Endothelial cell of hepatic sinusoid (primary cell): ENCODE data around the gene PPP2CA.

ENCODE experiments used
- in situ Hi-C: cut with HindIII; loops from 2 replicates; pipeline ENCODE4 v1.10.0; 2017; ENCODE audit warnings: low sequenced_read_pairs

Gene PPP2CA

GRCh38 chr5:134203630-134204029 is 22.2 kb downstream of the PPP2CA start:
- in situ Hi-C loops = no loop called here

GRCh38 chr5:134195666-134196065 is 30.2 kb downstream of the PPP2CA start:
- in situ Hi-C loops = no loop called here

GRCh38 chr5:134189031-134189430 is 36.8 kb downstream of the PPP2CA start:
- in situ Hi-C loops = no loop called here

- in situ Hi-C loops = no loop called here
These were observed 37.8 kb downstream of the PPP2CA start for GRCh38 chr5:134188092-134188491.

- in situ Hi-C loops = no loop called here
These were observed 41.4 kb downstream of the PPP2CA start for GRCh38 chr5:134184155-134185135.

GRCh38 chr5:134183481-134183880 is 42.4 kb downstream of the PPP2CA start:
- in situ Hi-C loops = no loop called here

GRCh38 chr5:134178096-134178419 is 47.8 kb downstream of the PPP2CA start:
- in situ Hi-C loops = no loop called here

- in situ Hi-C loops = no loop called here
These were observed 48.3 kb downstream of the PPP2CA start for GRCh38 chr5:134177369-134178095.

GRCh38 chr5:134176511-134177368 is 49.1 kb downstream of the PPP2CA start, which contains the start of gene SKP1:
Gene SKP1, minus strand, starts transcription at chr5:134176950. Its CDS starts 2,928 bp downstream, at chr5:134174022.
- in situ Hi-C loops = no loop called here

GRCh38 chr5:134175921-134176510 is 49.9 kb downstream of the PPP2CA start:
- in situ Hi-C loops = no loop called here

- in situ Hi-C loops = loop anchor here (5.0 to 25.0 kb wide), 3 partner anchors 47 to 1037 kb away; no protein-coding TSS in a partner anchor
These were observed 50.7 kb downstream of the PPP2CA start for GRCh38 chr5:134174841-134175839.

- in situ Hi-C loops = loop anchor here (5.0 to 25.0 kb wide), 3 partner anchors 50 to 1040 kb away; no protein-coding TSS in a partner anchor
These were observed 53.9 kb downstream of the PPP2CA start for GRCh38 chr5:134171972-134172371.

GRCh38 chr5:134162592-134162991 is 63.3 kb downstream of the PPP2CA start:
- in situ Hi-C loops = loop anchor here (25.0 kb wide), 1 partner anchor 1050 kb away; no protein-coding TSS in a partner anchor

GRCh38 chr5:134161513-134162395 is 64.1 kb downstream of the PPP2CA start:
- in situ Hi-C loops = loop anchor here (25.0 kb wide), 1 partner anchor 1051 kb away; no protein-coding TSS in a partner anchor

- in situ Hi-C loops = loop anchor here (10.0 to 25.0 kb wide), 2 partner anchors 61 to 1059 kb away; no protein-coding TSS in a partner anchor
These were observed 72.2 kb downstream of the PPP2CA start for GRCh38 chr5:134153657-134154056.

- in situ Hi-C loops = loop anchor here (10.0 to 25.0 kb wide), 2 partner anchors 62 to 1059 kb away; no protein-coding TSS in a partner anchor
These were observed 72.6 kb downstream of the PPP2CA start for GRCh38 chr5:134153241-134153640.

- in situ Hi-C loops = loop anchor here (10.0 to 25.0 kb wide), 2 partner anchors 62 to 1060 kb away; no protein-coding TSS in a partner anchor
These were observed 73.6 kb downstream of the PPP2CA start for GRCh38 chr5:134152173-134152832.
